Suppressor macrophage treated with lipopolysaccharide for 4 hours (primary cell): ENCODE data around the gene FAM240B.

Experiments
- DNase-seq: peaks from one replicate; pipeline ENCODE4 v3.0.0-alpha.2; 2020

The FAM240B gene

DNA sequence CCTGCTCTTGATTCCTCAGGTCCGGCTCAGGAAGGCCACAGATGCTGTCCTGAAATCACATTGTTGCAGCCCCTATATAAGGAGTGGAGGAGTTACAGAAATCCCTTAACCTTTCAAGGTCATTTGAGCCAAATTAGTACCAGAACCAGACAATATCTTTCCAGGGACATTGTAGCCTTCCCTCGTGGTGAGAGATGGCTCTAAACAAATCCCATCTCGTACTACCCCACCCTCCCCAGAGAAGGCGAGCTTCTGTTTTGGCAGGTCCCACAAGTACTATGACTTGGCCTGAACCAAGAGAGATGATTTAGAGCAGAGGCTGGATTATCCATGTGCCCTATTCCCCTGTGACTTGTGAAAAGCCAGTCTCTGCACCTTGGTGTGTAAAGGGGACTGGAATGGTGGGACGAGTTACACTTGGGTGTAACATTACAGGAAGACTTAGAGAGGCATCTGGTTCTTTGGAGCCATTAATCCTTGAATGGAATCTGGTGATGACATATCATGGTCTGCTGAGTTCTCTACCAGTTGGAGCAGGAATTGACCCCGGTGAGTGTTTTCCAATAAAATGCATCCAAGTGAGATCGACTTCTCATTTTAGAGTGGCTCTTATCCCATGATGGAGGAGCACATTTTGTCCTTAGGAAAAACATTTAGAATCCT is at the start of gene FAM240B:
Gene FAM240B, minus strand, starts transcription at position 51 of the 663 bp plus-strand sequence. CDS start 16,134 bp downstream, outside the sequence.
- no peak for DNase-seq

GRCh38 chr9:38768351-38768761 is 48.4 kb upstream of the FAM240B start:
- DNase-seq, result no peak

DNA sequence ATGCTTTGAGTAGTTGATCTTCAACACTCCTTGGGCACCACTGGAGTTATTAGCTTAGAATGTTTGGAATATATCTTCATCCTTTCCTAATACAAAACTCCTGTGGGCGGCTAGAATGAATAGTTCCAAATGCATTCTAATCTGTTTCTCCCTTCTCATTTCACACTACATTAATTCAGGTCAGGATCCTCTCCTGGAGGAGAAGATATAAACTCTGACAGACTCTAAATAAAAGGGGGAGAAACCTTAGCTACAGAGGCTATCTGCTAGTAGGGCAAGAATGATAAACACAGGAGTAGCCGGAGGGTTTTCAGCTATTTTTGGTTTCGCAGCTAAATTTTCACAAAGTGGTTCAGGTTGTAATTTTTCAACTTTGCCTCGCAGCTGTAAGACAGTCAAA is 45.2 kb upstream of the FAM240B start:
- no peak for DNase-seq

DNA sequence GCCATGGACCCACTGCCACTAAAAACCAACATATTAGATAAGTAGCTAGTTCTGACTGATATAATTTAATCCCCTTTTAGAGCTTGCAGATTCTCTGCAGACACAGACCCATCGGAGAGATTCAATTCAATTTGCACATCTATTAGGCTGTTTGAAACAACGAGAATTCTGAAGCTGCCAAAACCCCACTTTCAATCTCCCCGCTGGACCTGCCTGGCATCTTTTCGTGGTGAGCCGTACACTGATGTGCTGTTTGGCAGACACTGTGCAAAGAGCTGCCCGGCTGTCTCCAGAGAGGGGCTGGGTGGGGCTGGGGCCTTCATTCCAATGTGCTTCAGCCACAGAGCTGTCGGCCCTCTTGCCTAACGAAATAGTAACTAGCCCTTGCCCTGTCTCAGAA is 42.1 kb upstream of the FAM240B start:
- no peak for DNase-seq

- DNase-seq, result no peak
These were observed 41.4 kb upstream of the FAM240B start for GRCh38 chr9:38761339-38761738.

GRCh38 chr9:38756702-38757101 is 36.8 kb upstream of the FAM240B start:
- no peak for DNase-seq

- DNase-seq, result no peak
These were observed 28.0 kb upstream of the FAM240B start for GRCh38 chr9:38747941-38748340.

DNA sequence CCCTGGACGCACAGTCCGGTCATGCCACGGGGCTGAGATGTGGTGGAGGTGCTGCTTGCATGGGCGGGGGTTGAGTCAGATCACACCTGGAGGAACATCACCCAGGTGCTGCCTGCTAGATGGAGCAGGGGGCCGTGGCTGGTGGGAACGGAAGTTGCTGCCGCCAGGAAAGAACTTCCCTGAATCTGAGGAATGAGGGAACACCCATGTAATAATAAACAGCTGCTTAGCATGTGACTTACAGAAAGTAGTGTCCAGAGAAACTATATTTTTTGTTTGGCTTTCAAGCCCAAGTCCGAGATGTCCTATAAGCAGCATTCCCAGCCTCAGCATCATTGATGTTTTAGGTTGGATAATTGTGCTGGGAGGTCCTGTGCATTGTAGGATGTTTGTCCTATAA is 27.1 kb upstream of the FAM240B start:
- DNase-seq, result no peak

DNA sequence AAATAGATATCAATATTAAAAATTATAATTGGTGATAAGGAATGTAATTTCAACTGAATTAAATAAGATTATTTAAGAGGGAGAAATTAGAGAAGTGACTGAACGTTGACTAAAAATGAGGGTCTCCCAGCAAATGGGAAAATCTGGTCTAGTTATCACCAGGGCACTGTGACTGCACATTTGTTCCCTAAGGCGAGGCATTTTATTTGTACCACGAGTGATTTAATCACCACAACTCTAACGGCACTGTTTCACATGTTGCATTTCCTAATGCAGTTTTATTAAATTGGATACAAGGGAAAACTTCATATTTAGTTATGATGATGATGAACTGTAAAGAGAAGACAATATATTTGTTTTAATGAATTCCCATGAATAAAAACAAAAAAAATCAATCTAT is 26.4 kb upstream of the FAM240B start:
- no peak for DNase-seq

GRCh38 chr9:38744484-38744883 is 24.6 kb upstream of the FAM240B start:
- no peak for DNase-seq

- DNase-seq, result no peak
These were observed 17.3 kb upstream of the FAM240B start for GRCh38 chr9:38737246-38737645.

- no peak for DNase-seq
These were observed 14.9 kb upstream of the FAM240B start for GRCh38 chr9:38734831-38735230.

DNA sequence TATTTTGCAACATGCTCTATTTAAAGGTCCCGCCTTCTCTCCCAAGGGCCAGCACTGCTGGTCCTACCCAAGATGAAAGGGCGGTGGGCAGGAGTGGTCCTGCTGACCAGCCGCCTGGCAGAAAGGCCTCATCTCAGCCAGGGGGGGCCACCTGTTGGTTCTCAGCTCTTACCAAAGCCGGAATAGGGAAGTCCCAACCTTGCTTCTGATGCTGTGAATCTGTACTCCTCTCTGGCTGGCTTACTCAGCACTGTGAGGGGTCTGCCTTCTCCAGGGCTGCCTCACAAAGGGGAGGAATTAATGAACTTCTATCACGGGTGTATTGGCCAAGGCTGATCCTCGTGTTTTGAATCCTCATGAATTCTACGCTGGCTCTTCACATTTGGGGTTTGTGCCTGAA is 13.6 kb upstream of the FAM240B start:
- no peak for DNase-seq

DNA sequence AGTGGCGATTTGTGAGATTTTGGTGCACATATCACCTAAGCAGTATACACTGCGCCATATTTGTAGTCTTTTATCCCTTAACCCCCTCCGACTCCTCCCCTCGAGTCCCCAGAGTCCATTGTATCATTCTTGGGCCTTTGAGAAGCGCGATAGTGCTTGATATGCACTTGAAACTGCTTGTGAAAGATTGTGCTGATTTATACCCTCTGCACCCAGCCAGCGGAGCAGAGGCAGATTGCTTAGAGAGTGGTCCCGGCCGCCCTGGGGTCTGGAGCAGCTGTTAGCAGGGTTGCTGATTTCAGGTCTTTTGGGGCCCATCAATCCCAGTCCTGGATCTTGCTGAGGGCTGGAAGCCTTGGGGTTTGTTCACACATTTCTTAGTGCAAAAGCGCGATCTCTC is 13.0 kb upstream of the FAM240B start:
- no peak for DNase-seq

DNA sequence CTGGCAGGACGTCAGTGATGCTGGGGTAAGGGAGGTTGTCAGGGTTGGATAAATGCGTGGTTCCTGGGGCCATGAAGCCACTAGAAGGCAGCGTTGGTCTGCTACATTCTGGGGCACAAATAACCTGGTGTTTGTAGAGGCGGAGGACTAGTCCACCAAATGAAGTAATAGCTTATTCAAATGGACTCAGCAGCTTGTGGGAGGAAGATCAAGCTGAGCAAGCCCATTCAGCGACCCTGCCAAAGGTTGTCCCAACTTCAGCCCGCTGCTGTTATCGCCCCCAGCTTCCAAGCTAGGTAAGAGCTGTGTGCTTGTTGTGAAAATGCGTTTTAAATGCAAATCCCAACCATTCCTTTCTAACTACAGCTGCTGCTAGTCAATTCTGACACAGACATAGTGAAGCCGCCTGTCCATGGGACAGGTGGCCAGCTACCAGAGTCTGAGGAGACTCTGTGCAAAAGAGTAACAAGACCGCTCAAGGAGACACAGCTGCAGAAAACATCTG is 7.6 kb upstream of the FAM240B start:
- DNase-seq, result no peak

GRCh38 chr9:38724754-38725153 is 4.8 kb upstream of the FAM240B start:
- no peak for DNase-seq

GRCh38 chr9:38718148-38718547 is 1.8 kb downstream of the FAM240B start:
- no peak for DNase-seq

DNA sequence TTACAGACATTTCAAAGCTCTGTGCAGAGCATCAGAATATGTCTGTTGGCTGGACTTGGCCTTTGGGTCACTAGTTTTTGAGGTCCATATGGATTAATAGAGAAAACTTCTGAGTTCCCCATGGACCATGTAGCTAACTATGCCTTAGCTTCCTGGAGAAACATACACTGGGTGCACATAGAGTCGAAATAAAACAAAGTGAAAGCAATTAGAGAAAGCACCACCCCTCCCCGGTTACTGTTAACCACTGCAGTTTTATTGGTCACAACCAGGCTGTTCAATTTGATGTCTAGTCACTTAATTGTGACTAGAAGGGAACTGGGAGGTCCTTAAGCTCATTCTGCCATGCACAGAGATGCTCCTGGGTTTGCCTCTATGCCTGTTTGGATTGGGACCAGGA is 4.2 kb downstream of the FAM240B start:
- DNase-seq, result no peak

DNA sequence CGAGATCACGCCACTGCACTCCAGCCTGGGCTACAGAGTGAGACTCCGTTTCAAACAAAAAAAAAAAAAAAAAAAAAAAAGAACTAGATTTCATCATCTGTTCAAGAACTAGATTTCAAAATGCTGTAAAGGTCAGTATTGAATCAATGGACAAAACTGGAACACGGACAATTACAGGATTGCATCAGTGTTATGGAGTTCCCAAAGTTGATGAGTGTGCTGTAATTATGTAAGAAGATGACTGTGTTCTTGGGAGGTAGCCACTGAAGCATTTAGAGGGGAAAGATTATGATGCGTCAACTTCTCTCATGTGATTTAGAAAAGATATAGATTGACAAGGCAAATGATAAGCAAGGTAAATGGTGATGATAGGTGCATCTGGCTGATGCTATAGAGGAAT is 6.5 kb downstream of the FAM240B start:
- DNase-seq, result peak; percentile 71

GRCh38 chr9:38708759-38709158 is 11.2 kb downstream of the FAM240B start:
- no peak for DNase-seq

DNA sequence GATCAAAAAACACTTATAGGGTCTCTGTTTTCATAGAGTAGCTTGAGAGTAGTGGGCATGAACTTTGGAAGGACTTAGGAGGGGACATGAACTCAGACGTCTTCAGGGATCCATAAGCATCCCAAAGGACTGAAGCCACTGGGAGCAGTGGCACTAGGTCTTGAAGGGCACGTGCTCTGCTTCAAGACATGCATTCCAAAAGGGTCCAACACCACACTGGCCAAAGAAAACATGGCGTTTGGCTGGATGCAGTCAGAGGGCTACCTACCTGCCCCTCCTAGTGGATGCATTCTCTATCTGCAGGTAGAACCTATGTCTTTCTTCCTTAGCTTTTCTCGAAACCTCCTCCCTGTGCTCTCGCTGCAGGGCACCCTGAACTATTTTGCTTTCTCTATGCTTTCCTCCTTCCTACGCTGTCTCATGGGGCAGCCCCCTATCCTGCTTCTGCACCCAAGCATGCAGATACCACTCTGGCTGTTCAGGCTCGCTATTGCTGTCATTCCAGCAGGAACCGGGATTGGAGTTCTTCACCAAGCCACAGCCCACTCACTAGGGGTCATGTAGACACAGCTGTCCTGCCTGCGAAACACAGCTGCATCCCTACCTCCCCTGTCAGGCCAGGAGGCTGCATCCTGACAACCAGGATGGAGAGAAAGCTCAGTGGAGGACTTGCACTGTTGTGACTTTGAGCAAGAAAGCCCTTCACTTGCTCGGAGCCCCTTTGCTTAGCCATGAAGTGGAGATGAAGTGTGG is 11.9 kb downstream of the FAM240B start:
- no peak for DNase-seq

DNA sequence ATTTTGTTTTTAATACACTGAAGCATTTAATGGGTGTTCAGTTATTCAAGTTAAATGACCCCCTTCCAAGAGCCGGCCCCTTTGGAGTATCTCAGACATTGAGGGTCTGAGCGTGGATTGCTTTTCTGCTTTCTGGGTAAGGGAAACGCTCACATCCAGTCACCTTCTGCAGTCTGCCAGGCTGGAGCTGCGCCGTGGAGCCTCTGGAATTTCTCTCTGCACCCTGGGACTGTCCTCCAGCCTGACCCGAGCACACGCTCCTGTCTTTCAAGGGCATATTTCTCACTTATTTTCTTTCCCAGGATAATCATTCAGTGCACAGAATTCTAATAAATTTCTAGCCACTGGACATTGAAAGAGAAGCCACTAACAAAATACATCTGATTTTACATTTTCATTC is 13.4 kb downstream of the FAM240B start:
- DNase-seq, result no peak

DNA sequence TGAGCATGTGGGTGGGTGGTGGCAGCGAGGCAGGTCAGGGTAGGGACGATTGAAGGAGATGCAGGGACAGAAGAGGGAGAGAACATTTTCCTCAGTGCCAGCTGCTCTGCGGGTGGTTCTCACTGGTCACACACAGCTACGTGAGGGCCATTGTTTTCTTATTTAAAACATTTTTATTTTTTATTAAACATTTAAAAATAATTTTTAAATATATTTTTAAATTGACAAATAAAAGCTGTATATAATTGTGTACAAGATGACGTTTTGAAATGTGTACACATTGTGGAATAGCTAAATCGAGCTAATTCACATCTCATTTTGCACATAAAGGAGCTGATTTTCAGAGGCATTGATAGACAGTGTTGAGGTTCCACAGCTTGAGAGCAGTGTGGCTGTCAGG is 14.0 kb downstream of the FAM240B start:
- DNase-seq, result no peak

GRCh38 chr9:38700695-38701094 is 19.2 kb downstream of the FAM240B start:
- no peak for DNase-seq

GRCh38 chr9:38699337-38699736 is 20.6 kb downstream of the FAM240B start:
- peak; percentile 4 for DNase-seq
